WTC11 (cell line): ENCODE measurements around the gene CBLB. TPM values are rescaled to one million over a fixed set of nuclear protein-coding genes. Genes with fewer than 3 reads are reported as not detected.

Experiments used
- ATAC-seq: fragments of 200-7000 bp; cut with Tn5 transposase; 2 replicates; pipeline ENCODE4 v1.10.0; 2021; ENCODE audit warnings: mild to moderate bottlenecking, moderate library complexity
- CTCF ChIA-PET: fragments of 300-600 bp; sonication (Branson Sonifier 250); formaldehyde crosslinking; loops from one replicate; lab custom pipeline; 2021; ENCODE audit warnings: antibody characterized with exemption; lab: Charles Lee
- POLR2A ChIA-PET: fragments of 350-600 bp; sonication (Branson Sonifier 250); formaldehyde crosslinking; loops from one replicate; lab custom pipeline; 2021; ENCODE audit warnings: antibody characterized with exemption; lab: Charles Lee
- DNase-seq: peaks from one replicate; pipeline ENCODE4 v3.0.0; 2021; ENCODE audit warnings: low spot score
- H3K27ac Mint-ChIP-seq: 2 replicates; pipeline ENCODE4 v1.8.0; 2021; ENCODE audit warnings: mixed read lengths
- H3K27me3 Mint-ChIP-seq: 2 replicates; pipeline ENCODE4 v1.8.0; 2021; ENCODE audit warnings: low read depth, mild to moderate bottlenecking, moderate library complexity, mixed read lengths
- H3K36me3 Mint-ChIP-seq: 2 replicates; pipeline ENCODE4 v1.8.0; 2021; ENCODE audit warnings: mixed read lengths
- H3K4me1 Mint-ChIP-seq: 2 replicates; pipeline ENCODE4 v1.8.0; 2022; ENCODE audit warnings: mixed read lengths
- H3K4me3 Mint-ChIP-seq: 2 replicates; pipeline ENCODE4 v1.8.0; 2021; ENCODE audit warnings: mild to moderate bottlenecking, moderate library complexity, mixed read lengths
- H3K9me3 Mint-ChIP-seq: 2 replicates; pipeline ENCODE4 v1.8.0; 2021; ENCODE audit warnings: mixed read lengths
- EMX1 ChIP-seq: fragments of 250-450 bp; sonication (Bioruptor Pico); IDR thresholded peaks from 2 replicates; pipeline ENCODE4 v1.8.0; 2021; ENCODE audit warnings: mild to moderate bottlenecking
- FOXJ3 ChIP-seq: sonication (generic); formaldehyde crosslinking; IDR thresholded peaks from 2 replicates; pipeline ENCODE4 v1.9.0; 2021; ENCODE audit warnings: missing genetic modification reagents, mild to moderate bottlenecking, borderline replicate concordance
- NFE2L1 ChIP-seq: sonication (generic); formaldehyde crosslinking; IDR thresholded peaks from 2 replicates; pipeline ENCODE4 v1.8.1; 2023; ENCODE audit warnings: missing genetic modification reagents
- NR1H2 ChIP-seq: sonication (generic); formaldehyde crosslinking; IDR thresholded peaks from 2 replicates; pipeline ENCODE4 v1.9.0; 2021; ENCODE audit warnings: mild to moderate bottlenecking, moderate library complexity, missing genetic modification reagents
- RORB ChIP-seq: fragments of 250-450 bp; sonication (Bioruptor Pico); IDR thresholded peaks from 2 replicates; pipeline ENCODE4 v1.9.0; 2021; ENCODE audit warnings: mild to moderate bottlenecking
- ZNF219 ChIP-seq: sonication (generic); formaldehyde crosslinking; IDR thresholded peaks from 2 replicates; pipeline ENCODE4 v1.8.0; 2023; ENCODE audit warnings: missing genetic modification reagents, mild to moderate bottlenecking, borderline replicate concordance
- ZNF232 ChIP-seq: sonication (generic); formaldehyde crosslinking; IDR thresholded peaks from 2 replicates; pipeline ENCODE4 v1.8.0; 2022; ENCODE audit warnings: mild to moderate bottlenecking, missing genetic modification reagents
- ZNF416 ChIP-seq: fragments of 250-450 bp; sonication (Bioruptor Pico); IDR thresholded peaks from 2 replicates; pipeline ENCODE4 v1.9.0; 2021; ENCODE audit warnings: mild to moderate bottlenecking, inconsistent platforms
- total RNA-seq: library from RNA; stranded (reverse); gene quantifications from 3 replicates; pipeline ENCODE4 v1.2.3, GENCODE V29; 2021
- TF ChIP-seq, protein P1 (sequence below): sonication (generic); formaldehyde crosslinking; IDR thresholded peaks from 2 replicates; pipeline ENCODE4 v1.8.1; 2022; ENCODE audit warnings: low read depth, mild to moderate bottlenecking, moderate library complexity, missing genetic modification reagents, borderline replicate concordance
- TF ChIP-seq, protein P2 (sequence below): sonication (generic); formaldehyde crosslinking; IDR thresholded peaks from 2 replicates; pipeline ENCODE4 v1.8.0; 2022; ENCODE audit warnings: mild to moderate bottlenecking, missing genetic modification reagents
- TF ChIP-seq, protein P3 (sequence below): sonication (generic); formaldehyde crosslinking; IDR thresholded peaks from 2 replicates; pipeline ENCODE4 v1.8.0; 2022; ENCODE audit warnings: missing genetic modification reagents
- TF ChIP-seq, protein P4 (sequence below): sonication (generic); formaldehyde crosslinking; conservative IDR thresholded peaks from 2 replicates; pipeline ENCODE4 v1.8.1; 2022; ENCODE audit warnings: mild to moderate bottlenecking, missing genetic modification reagents
- TF ChIP-seq, protein P5 (sequence below): fragments of 250-450 bp; sonication (Bioruptor Pico); conservative IDR thresholded peaks from 2 replicates; pipeline ENCODE4 v1.9.0; 2021; ENCODE audit warnings: mild to moderate bottlenecking
- TF ChIP-seq, protein P6 (sequence below): sonication (generic); formaldehyde crosslinking; IDR thresholded peaks from 2 replicates; pipeline ENCODE4 v1.8.1; 2023; ENCODE audit warnings: mild to moderate bottlenecking, missing genetic modification reagents
- TF ChIP-seq, protein P7 (sequence below): sonication (generic); formaldehyde crosslinking; IDR thresholded peaks from 2 replicates; pipeline ENCODE4 v1.8.1; 2022; ENCODE audit warnings: mild to moderate bottlenecking, moderate library complexity, missing genetic modification reagents
- TF ChIP-seq, protein P8 (sequence below): sonication (generic); formaldehyde crosslinking; IDR thresholded peaks from 2 replicates; pipeline ENCODE4 v1.8.1; 2023; ENCODE audit warnings: mild to moderate bottlenecking, missing genetic modification reagents
- TF ChIP-seq, protein P9 (sequence below): fragments of 250-450 bp; sonication (Bioruptor Pico); IDR thresholded peaks from 2 replicates; pipeline ENCODE4 v1.9.0; 2021; ENCODE audit warnings: moderate library complexity, mild to moderate bottlenecking, inconsistent platforms, borderline replicate concordance

The CBLB gene
- total RNA-seq, 1 experiment from 2014 or later = 19.8 TPM

DNA sequence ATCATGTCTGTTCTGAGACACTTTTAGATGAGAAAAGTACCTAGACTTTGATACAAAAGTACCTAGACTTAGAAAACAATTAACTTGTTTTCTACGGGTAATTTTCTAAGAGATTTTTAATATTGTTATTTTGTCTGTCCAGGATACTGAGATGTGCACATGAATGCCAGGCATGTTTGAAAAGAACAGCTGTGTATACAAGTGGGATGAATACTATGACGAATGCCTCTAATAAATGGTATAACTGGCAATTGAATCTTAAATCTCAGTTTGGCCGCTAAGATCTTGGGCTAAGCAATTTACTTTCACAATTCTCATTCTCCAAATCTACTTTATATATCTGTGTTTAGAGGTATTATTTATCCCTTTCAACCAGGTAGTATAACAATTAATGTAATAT is 207.4 kb downstream of the CBLB start:
- Mint-ChIP-seq H3K36me3 (peaks cover 14% of the 10 kb centered on the region), H3K9me3 (no peaks in the 10 kb centered on the region), H3K4me3 (no peak overlapping the region), H3K27ac (no peak overlapping the region), H3K27me3 (no peaks in the 10 kb centered on the region), H3K4me1 (no peaks in the 10 kb centered on the region)
- TF ChIP-seq, protein P1, sequence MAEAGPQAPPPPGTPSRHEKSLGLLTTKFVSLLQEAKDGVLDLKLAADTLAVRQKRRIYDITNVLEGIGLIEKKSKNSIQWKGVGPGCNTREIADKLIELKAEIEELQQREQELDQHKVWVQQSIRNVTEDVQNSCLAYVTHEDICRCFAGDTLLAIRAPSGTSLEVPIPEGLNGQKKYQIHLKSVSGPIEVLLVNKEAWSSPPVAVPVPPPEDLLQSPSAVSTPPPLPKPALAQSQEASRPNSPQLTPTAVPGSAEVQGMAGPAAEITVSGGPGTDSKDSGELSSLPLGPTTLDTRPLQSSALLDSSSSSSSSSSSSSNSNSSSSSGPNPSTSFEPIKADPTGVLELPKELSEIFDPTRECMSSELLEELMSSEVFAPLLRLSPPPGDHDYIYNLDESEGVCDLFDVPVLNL (CRISPR knock-in tag) = no peak
- TF ChIP-seq ZNF232 (CRISPR knock-in tag) = no peak
- TF ChIP-seq NFE2L1 (CRISPR knock-in tag) = no peak
- no peak for TF ChIP-seq ZNF219 (CRISPR knock-in tag)
- TF ChIP-seq, protein P2, sequence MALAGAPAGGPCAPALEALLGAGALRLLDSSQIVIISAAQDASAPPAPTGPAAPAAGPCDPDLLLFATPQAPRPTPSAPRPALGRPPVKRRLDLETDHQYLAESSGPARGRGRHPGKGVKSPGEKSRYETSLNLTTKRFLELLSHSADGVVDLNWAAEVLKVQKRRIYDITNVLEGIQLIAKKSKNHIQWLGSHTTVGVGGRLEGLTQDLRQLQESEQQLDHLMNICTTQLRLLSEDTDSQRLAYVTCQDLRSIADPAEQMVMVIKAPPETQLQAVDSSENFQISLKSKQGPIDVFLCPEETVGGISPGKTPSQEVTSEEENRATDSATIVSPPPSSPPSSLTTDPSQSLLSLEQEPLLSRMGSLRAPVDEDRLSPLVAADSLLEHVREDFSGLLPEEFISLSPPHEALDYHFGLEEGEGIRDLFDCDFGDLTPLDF (CRISPR knock-in tag) = no peak
- TF ChIP-seq, protein P3, sequence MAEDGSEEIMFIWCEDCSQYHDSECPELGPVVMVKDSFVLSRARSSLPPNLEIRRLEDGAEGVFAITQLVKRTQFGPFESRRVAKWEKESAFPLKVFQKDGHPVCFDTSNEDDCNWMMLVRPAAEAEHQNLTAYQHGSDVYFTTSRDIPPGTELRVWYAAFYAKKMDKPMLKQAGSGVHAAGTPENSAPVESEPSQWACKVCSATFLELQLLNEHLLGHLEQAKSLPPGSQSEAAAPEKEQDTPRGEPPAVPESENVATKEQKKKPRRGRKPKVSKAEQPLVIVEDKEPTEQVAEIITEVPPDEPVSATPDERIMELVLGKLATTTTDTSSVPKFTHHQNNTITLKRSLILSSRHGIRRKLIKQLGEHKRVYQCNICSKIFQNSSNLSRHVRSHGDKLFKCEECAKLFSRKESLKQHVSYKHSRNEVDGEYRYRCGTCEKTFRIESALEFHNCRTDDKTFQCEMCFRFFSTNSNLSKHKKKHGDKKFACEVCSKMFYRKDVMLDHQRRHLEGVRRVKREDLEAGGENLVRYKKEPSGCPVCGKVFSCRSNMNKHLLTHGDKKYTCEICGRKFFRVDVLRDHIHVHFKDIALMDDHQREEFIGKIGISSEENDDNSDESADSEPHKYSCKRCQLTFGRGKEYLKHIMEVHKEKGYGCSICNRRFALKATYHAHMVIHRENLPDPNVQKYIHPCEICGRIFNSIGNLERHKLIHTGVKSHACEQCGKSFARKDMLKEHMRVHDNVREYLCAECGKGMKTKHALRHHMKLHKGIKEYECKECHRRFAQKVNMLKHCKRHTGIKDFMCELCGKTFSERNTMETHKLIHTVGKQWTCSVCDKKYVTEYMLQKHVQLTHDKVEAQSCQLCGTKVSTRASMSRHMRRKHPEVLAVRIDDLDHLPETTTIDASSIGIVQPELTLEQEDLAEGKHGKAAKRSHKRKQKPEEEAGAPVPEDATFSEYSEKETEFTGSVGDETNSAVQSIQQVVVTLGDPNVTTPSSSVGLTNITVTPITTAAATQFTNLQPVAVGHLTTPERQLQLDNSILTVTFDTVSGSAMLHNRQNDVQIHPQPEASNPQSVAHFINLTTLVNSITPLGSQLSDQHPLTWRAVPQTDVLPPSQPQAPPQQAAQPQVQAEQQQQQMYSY (CRISPR knock-in tag) = no peak
- no peak for TF ChIP-seq FOXJ3 (CRISPR knock-in tag)
- no peak for TF ChIP-seq ZNF416 (CRISPR knock-in tag)
- TF ChIP-seq, protein P4, sequence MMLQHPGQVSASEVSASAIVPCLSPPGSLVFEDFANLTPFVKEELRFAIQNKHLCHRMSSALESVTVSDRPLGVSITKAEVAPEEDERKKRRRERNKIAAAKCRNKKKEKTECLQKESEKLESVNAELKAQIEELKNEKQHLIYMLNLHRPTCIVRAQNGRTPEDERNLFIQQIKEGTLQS (CRISPR knock-in tag) = no peak
- TF ChIP-seq, protein P5, sequence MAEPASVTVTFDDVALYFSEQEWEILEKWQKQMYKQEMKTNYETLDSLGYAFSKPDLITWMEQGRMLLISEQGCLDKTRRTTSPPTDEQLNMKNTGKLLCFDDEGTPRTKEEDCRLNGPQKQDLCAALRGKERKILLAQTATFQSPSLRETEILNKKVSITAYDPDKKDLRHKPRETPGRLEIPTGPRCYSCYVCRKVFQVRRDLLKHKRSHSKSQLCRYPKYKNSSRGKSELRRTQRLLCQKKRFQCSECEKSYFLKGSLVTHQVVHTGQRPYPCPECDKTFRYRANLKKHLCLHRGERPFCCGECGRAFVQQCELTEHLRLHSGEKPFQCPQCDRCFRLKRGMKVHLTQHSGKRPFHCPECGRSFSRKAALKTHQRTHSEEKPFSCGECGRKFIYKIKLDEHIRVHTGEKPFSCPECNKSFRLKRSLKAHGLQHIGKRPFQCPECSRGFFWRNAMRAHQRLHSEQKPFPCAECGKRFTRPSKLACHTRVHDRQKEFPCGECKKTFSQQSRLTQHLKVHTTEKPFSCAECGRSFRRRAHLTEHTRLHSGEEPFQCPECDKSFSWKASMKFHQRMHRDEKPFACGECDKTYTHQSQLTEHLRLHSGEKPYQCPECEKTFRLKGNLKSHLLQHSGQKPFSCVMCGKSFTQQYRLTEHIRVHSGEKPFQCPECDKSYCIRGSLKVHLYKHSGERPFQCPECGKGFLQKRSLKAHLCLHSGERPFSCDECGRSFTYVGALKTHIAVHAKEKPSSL (CRISPR knock-in tag) = no peak
- TF ChIP-seq, protein P6, sequence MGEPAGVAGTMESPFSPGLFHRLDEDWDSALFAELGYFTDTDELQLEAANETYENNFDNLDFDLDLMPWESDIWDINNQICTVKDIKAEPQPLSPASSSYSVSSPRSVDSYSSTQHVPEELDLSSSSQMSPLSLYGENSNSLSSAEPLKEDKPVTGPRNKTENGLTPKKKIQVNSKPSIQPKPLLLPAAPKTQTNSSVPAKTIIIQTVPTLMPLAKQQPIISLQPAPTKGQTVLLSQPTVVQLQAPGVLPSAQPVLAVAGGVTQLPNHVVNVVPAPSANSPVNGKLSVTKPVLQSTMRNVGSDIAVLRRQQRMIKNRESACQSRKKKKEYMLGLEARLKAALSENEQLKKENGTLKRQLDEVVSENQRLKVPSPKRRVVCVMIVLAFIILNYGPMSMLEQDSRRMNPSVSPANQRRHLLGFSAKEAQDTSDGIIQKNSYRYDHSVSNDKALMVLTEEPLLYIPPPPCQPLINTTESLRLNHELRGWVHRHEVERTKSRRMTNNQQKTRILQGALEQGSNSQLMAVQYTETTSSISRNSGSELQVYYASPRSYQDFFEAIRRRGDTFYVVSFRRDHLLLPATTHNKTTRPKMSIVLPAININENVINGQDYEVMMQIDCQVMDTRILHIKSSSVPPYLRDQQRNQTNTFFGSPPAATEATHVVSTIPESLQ (CRISPR knock-in tag) = no peak
- no peak for TF ChIP-seq NR1H2 (CRISPR knock-in tag)
- TF ChIP-seq, protein P7, sequence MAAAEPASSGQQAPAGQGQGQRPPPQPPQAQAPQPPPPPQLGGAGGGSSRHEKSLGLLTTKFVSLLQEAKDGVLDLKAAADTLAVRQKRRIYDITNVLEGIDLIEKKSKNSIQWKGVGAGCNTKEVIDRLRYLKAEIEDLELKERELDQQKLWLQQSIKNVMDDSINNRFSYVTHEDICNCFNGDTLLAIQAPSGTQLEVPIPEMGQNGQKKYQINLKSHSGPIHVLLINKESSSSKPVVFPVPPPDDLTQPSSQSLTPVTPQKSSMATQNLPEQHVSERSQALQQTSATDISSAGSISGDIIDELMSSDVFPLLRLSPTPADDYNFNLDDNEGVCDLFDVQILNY (CRISPR knock-in tag) = no peak
- no peak for TF ChIP-seq RORB (CRISPR knock-in tag)
- TF ChIP-seq, protein P8, sequence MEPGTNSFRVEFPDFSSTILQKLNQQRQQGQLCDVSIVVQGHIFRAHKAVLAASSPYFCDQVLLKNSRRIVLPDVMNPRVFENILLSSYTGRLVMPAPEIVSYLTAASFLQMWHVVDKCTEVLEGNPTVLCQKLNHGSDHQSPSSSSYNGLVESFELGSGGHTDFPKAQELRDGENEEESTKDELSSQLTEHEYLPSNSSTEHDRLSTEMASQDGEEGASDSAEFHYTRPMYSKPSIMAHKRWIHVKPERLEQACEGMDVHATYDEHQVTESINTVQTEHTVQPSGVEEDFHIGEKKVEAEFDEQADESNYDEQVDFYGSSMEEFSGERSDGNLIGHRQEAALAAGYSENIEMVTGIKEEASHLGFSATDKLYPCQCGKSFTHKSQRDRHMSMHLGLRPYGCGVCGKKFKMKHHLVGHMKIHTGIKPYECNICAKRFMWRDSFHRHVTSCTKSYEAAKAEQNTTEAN = no peak
- TF ChIP-seq, protein P9, sequence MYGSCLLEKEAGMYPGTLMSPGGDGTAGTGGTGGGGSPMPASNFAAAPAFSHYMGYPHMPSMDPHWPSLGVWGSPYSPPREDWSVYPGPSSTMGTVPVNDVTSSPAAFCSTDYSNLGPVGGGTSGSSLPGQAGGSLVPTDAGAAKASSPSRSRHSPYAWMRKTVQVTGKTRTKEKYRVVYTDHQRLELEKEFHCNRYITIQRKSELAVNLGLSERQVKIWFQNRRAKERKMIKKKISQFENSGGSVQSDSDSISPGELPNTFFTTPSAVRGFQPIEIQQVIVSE (CRISPR knock-in tag) = no peak
- TF ChIP-seq EMX1 (CRISPR knock-in tag) = no peak
- ATAC-seq (no peak), DNase-seq (no peak)
- ChIA-PET POLR2A (no interaction called here), CTCF (interaction anchor here (0.6 kb wide), 1 partner anchor 268 kb away, joined by 4 read pairs; no protein-coding TSS in a partner anchor)
